Coronary artery (tissue), 2 donors: ENCODE measurements around the gene CPOX.
A peak's percentile ranks its signal among the peaks of the same experiment; 100 is the strongest.

ENCODE experiments used
- DNase-seq: peaks from one replicate; pipeline ENCODE4 v3.0.0-alpha.2; 2017; ENCODE audit warnings: low spot score
- H3K27ac ChIP-seq, 2 donors: fragments of 200-600 bp; sonication (generic); one replicate each; pipeline ENCODE4 v1.5.1; 2016 to 2019
- H3K4me3 ChIP-seq: fragments of 200-600 bp; sonication (generic); 2 replicates; pipeline ENCODE4 v1.5.1; 2016; ENCODE audit warnings: mild to moderate bottlenecking, moderate library complexity
- CTCF ChIP-seq: fragments of 200-600 bp; sonication (generic); IDR thresholded peaks from one replicate; pipeline ENCODE4 v1.5.1; 2019; ENCODE audit warnings: antibody characterized with exemption

The CPOX gene

GRCh38 chr3:98594628-98595324, 1.4 kb upstream of the CPOX start:
- no peak for DNase-seq
- Histone ChIP-seq H3K27ac (no peak overlapping the region), H3K4me3 (no peak overlapping the region)
- no peak for TF ChIP-seq CTCF

DNA sequence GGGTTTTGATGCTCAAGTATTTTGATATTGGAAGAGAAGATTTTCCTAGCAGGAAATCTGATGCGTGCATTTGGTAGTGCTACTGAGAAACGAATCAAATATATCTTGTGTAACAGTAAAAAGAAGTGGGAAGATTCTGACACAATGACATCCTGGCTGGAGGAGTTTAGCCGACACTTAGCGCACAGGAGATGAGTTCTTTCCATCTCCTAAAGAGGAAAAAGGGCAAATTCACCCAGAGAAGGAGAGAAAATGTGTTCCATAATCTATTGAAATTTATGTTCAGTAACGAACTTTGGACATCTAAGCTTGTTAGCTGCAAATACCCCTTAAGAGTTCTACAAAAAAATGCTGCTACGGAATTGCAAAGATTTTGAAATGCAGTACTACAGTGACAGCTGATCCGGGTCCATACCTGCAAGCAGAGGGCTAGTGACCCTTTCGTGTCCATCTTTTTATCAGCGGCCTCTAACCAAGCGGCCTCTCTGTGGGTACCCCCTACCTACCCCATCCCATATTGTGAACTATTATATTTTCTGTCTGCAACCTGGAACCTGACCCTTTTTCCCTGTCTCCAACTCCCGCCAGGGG, 971 bp downstream of the CPOX start:
- peak overlapping the region; percentile 84 for H3K4me3 ChIP-seq
- H3K27ac ChIP-seq = peak overlapping the region in 1 of 2 donors; percentile 94
- DNase-seq = no peak

DNA sequence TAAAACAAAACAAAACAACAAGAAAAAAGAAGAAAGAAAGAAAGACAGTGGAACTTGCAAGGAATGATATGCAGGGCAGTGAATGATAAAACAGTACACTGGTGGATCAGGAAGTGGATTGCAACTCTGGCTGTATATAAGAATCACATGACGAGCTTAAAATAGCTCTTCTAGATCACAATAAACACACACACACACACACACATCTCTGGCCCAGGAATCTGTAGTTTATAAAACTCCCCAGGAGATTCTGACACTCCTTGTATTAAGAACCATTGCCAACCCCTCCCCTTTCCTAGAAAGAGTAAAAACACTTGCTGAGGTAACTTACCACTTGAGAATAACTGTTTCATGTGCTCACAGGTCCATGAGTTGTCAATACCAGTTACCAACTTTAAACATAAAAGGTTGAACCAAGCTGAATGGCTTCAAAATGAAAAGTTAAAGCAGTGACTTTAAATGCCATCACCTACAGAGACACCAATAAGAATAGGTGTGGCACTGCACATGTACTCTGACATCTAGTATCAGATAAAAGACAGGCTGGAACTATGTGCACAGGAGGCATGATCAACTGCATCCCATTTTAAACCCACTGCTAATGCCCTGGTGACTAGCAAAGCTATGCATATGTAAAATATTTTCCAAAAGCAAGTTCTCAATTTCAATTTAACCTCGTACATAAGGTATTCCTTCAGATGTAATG, 3.9 kb downstream of the CPOX start:
- no peak for TF ChIP-seq CTCF
- DNase-seq = no peak
- Histone ChIP-seq H3K4me3 (no peak overlapping the region), H3K27ac (no peak overlapping the region)

More for the DNA sequence above, 971 bp downstream of the CPOX start:
- TF ChIP-seq CTCF = no peak

DNA sequence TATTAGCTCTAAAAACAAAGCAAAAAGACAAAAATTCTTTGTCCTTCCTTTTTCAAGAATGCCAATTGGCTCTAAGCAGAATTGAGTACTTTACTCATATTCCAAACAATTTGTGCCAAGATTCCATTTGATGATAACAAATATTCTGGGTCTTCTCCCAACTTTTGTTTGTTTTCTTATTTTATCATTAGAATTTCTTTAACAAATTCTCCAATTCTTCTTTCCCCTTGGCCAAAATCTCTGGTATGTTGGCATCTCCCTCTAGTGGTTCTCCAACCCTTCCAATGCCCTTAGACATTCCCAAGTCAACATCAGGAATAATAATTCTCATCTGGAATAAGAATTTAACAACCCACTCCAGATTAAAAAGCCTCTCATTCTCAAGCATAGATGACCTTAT, 5.3 kb downstream of the CPOX start:
- no peak for TF ChIP-seq CTCF
- Histone ChIP-seq H3K27ac (no peak overlapping the region), H3K4me3 (no peak overlapping the region)
- DNase-seq = no peak

DNA sequence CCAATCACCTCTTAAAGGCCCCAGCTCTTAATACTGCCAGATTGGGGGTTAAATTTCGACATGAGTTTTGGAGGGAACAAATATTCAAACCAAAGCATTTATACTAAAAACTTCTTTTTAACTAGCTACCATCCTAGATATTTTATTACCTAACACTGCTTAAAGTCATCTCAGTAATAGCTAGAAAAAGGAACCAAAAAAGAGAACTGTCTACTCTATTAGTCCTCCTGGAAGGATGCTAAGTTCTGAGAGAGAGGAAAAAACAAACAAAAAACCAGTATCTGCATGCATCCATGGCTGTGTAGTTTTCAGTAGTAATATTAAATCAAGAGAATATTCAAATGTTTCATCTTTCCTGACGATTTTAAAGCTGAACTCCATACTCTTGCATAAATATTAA, 5.8 kb downstream of the CPOX start:
- no peak overlapping the region for H3K4me3 ChIP-seq
- DNase-seq = no peak
- TF ChIP-seq CTCF = no peak
- no peak overlapping the region for H3K27ac ChIP-seq

- no peak overlapping the region for H3K27ac ChIP-seq
- H3K4me3 ChIP-seq = no peak overlapping the region
- DNase-seq = no peak
- no peak for TF ChIP-seq CTCF
These were observed 8.9 kb downstream of the CPOX start for GRCh38 chr3:98584547-98584946.
